HPDE6-E6E7 (cell line): ENCODE measurements around the gene EFCAB6.

Source experiments
- DNase-seq: peaks from one replicate; pipeline ENCODE4 v3.0.0; 2011; ENCODE audit warnings: missing footprints; ENCODE audit errors: extremely low spot score

EFCAB6 gene, protein sequence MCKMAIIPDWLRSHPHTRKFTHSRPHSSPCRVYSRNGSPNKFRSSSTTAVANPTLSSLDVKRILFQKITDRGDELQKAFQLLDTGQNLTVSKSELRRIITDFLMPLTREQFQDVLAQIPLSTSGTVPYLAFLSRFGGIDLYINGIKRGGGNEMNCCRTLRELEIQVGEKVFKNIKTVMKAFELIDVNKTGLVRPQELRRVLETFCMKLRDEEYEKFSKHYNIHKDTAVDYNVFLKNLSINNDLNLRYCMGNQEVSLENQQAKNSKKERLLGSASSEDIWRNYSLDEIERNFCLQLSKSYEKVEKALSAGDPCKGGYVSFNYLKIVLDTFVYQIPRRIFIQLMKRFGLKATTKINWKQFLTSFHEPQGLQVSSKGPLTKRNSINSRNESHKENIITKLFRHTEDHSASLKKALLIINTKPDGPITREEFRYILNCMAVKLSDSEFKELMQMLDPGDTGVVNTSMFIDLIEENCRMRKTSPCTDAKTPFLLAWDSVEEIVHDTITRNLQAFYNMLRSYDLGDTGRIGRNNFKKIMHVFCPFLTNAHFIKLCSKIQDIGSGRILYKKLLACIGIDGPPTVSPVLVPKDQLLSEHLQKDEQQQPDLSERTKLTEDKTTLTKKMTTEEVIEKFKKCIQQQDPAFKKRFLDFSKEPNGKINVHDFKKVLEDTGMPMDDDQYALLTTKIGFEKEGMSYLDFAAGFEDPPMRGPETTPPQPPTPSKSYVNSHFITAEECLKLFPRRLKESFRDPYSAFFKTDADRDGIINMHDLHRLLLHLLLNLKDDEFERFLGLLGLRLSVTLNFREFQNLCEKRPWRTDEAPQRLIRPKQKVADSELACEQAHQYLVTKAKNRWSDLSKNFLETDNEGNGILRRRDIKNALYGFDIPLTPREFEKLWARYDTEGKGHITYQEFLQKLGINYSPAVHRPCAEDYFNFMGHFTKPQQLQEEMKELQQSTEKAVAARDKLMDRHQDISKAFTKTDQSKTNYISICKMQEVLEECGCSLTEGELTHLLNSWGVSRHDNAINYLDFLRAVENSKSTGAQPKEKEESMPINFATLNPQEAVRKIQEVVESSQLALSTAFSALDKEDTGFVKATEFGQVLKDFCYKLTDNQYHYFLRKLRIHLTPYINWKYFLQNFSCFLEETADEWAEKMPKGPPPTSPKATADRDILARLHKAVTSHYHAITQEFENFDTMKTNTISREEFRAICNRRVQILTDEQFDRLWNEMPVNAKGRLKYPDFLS (N-terminal part only)

DNA sequence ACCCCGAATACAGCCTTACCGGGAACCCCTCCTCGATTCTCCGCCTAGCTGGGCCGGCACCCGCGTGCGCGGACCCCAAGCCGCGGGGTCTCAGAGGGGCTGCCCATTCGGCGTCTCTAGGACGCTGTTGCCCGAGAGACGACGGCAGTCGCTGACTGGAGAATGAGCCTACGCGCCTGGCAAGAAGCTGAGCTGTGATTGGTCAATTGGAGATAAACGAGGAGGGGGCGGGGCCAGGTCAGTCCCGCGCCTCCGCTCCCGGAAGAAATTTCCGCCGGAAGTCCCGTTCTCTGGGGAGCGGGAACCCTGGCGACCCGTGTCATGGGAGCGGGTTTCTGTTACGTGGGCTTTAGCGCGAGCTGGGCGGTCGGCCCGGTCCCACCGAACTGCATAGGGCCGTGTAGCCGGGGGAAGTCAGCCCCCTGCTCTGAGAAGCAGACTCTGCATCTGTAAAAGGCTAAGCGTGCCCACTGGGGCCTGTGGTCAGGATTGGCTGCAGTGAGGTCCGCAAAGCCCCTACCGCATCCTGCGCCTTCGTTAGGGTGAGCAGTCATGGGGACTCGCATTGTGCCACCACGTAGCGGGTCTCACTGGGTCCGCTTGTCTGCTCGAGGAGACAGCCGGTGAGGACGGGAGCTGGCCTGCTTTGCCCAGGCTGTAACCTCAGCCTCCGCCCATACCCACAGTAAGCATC, at the start of gene EFCAB6:
Gene EFCAB6 (minus strand): TSS at position 157 of the 694 bp plus-strand sequence. CDS start 29,987 bp downstream, outside the sequence.
- peak; percentile 89 for DNase-seq

DNA sequence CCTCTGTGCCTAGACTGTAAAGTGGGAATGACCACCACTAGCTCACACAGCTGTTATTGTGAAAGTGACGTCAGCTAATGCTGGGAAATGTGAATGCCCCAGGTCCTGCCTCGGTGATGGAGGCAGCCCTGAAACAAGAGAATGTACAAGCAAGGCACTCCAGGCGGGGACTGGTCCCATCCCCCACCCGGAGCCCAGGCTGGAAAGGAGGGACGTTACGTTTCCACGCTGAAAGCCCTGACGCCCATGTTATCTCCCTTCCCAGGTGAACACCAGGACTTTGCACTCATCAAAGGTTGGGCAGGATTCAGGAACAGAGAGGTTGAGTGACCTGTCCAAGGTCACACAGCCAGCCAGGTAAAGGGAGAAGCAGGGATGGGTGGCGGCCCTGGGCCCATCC, 49.4 kb upstream of the EFCAB6 start:
- DNase-seq: no peak

DNA sequence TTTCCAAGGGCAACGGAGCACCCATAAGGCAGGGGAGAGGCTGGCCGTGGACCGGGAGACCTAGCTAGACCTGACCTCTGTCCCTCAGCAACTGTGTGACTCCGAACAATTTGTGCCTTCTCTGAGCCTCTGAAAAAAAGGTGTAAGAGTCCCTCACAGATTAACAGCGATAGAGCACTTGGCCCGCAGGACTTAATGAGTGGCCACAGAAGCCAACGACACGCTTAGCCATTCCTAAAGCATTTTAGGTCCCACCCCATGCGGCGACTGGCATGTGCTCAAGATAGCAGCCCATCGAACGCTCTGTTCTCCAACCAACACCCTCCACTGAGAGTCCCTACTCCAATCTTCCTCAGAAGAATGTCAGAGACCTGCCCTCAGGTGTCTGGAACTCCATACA, 48.7 kb upstream of the EFCAB6 start:
- no peak for DNase-seq

DNA sequence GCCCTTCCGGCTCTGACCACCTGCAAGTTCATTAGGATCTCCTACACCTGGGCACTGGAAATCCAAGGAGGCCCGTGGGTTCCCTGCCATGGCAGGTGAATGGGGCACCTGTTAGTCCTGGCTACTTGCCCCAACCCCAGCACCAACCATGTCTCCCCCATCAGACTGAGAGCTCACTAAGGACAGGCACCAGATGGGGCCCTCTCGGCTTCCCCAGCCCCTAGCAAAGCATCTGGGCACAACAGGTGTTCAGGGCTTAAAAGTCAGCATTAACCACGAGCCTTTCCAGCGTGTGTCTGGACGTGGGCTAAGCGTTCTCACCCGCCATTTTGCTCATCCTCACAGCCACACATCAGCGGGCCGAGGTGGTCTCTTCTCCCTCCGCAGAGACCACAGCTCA, 48.0 kb upstream of the EFCAB6 start:
- DNase-seq: no peak

DNA sequence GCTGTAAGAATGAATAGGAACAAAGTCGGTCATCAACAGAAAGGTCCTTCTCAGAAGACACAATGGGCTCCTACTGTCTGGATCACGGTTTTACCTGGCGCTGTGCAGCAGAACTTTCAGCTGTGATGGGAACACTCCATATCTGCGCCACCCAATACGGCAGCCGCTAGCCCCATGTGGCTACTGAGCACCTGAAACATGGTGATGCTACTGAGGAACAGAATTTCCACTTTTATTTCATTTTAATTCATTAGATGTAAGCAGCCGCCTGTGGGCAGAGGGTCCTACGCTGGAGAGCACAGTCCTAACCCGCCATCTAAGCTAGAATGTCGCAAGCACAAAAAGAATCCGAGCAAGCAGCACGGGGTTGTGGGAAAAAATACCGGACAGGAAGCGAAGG, 47.5 kb upstream of the EFCAB6 start:
- no peak for DNase-seq

DNA sequence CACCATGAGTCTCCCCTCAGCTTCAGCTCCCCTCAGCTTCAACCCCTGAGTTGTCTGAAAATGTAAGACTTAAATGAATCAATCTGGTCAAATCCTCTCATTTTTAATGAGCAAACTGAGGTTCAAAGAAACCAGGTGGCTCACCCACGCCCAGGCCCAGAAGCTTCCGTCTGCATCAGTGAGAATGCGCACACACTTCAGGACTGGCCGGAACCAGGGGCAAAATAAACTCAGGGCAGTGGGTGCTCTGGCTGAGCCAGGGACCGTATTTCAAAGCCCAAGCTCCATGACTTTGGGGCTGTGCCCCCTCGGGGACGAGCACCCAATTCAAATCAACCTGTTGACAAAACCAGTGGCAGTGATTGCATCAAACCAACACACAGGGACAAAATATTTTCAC, 47.1 kb upstream of the EFCAB6 start:
- DNase-seq: no peak

DNA sequence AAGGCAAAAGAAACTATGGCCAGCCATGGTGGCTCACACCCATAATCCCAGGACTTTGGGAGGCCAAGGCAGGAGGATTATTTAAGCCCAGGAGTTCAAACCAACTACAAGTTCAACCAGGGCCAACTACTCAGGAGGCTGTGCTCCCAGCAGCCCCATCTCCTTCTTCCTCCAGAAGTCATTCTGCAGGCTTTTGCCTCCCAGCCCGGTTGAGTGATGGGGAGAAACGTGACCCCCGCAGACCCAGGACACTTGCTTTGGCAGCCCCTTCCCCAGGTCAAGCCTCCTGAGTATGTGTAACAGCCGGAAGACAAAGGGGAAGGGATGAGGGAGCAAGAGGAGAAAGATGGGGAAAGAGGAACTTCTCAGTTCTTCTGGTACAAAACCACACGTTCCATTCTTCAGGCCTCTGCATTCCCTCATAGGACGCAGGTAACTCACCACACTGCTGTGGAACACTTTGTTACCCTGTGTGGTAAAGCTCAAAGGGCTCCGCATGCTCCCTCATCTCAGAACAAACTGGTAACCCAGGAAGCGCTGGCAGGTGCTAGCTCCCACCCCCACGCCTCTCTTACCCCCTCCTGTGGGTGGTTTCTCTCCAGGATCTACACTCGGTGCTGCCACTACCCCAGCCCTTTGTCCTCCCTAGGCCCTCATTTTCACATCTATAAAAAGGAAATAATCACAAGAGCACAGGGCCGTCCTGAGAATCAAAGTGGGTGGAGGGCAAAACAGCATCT, 46.2 kb upstream of the EFCAB6 start:
- no peak for DNase-seq

DNA sequence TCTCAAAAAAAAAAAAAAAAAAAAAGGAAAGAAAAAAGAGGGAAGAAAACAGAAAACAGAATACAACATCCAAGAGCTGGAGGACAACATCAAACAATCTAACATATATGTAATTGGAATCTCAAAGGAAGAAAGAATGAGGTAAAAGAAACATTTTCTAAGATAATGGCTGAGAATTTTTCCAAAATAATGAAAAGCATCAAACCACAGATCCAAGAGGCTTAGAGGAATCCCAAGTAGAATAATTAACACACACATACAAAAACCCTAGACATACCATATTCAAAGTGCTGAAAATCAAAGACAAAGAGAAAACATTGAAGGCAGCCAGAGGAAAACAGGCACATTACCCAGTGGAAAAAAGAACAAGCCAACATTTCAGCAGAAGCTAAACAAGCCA, 45.3 kb upstream of the EFCAB6 start:
- DNase-seq: no peak

DNA sequence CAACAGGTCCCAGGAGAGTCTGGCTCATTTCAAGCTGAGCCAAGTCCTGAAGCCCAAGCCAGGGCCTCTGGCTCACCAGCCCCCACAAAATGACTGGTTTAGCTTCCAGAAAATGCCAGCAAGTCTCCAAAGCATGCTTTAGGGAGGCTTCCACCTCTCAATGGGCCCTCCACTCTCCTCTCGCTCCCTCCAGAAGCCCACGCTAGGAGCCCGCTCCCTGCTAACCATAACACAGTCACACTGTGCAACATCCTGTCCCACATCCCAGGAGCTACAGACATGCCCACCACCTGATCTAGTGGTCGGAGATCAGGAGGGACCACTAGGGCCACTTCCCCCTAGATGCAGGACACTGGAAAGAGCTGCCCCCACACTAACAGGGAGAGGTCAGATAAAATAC, 43.3 kb upstream of the EFCAB6 start:
- no peak for DNase-seq

DNA sequence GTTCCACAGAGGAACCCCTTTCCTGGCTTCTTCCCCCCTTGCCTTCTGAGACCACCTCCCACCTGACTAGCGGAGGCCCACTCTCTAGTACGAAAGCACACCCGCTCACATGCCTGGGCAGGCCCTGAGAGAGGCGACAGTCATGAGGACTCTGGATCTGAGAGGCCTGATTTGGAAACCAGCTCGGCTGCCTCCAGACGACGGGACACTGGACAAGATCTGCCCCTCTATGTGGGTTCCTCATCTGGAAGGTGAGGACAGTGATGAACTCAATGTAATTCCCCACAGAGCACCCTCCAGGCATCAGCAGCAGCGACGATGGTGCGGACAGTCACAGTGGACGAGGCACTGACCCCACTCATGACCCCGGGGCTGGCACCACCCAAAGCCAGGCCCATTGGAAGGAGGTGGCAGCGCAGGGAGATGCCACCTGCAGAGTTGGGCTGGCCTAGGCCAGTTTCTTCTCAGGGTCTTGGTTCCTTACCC, 42.7 kb upstream of the EFCAB6 start:
- no peak for DNase-seq

DNA sequence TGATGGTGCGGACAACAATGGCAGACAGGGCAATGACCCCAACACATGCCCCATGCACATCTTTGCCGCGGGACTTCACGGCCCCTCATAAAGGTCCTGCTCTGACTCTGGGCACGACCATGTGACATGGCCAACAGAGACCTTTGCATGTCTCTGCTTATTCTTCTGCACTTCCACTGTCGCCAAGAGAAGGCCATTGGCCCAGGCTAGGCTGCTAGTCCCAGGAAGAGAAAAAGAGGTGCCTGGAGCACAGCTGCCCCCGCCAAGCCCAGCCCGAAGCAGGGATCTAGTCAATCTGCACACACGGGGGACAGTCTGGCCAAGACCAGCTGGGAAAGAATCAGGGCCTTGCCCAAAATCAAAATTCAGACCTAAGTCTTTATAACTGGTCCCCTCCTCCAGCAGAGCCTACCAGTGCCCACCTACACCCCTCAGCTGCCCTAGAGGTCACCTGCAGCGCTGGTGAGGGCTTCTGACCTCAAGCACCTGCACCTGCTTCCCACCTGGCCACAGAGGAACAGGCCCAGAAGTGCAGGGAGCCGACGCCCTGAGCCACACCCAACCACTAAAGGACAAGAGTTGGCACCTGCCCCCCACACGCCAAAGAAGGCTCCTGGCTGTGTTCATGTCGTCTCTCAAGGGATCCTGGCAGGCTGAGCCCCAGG, 42.1 kb upstream of the EFCAB6 start:
- no peak for DNase-seq

DNA sequence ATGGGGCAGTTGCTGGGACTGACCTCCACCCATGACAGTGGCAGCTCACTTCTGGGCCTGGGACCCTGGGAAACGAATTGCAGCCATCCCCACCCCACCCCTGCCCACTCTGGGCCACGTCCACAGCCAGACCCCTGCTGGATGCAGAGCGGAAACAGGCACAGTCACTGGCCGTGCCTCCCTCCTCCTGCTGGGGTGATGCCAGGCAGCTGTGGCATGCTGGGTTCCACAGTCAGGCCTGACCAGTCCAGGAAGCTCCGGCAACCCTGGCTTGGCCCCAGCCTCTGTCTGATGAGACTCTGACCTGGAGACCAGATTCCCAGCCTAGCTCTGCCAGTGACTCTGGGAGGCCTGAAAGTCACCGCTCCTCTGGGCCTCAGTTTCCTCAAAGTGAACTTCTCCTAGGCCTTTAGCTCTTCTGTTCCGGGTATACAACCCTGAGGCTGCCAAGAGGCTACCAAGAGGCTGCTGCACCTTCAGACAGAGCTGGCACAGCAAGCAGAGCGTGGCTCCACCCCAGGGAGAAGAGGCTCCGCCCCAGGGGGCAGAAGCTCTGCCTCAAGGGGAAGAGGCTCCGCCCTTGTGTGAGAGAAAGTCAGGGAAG, 41.3 kb upstream of the EFCAB6 start:
- no peak for DNase-seq

DNA sequence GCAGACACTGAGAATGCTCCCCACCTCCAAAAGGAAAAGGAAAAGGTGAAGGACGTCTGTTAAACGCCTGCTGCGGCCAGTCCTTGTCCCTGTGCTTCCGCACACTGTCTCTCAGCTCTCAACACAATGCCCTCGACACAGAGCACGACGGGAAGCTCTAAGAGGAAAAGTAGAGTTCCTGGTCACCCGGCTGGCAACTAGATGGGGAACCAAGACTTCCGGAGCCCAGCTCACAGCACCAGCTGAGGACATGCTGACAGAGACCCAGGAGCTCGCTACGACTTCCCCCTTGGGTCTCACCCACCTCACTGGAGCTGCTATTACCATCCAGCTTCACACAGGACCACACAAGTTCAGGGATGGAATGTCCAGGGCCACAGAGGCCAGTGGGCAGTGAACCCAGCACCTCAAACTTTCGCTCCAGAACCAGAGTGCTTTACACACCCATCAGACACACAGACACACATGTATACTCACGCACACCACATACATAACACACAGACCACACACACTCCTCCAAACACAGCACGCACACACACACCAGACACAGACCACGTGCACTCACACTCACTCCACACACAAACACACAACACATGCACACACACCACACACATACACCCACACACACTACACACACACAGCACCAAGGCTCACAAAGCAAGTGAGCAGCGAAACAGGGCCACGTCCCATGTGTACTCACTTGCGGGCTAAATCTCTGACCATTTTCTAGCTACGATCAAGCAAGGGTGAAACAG, 40.6 kb upstream of the EFCAB6 start:
- no peak for DNase-seq

DNA sequence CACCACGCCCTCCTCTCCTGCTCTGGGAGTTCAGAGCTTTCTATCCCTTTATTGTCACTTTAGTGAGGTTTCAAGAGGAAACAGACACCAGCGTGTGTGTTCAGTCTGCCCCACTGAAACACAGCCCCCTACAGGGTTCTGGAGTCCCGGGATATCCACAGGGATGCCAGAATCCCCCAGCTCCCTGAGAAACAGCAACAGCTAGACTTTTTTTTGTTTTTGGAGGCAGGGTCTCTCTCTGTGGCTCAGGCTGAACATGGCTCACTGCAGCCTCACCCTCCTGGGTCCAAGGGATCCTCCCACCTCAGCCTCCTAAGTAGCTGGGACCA, 39.8 kb upstream of the EFCAB6 start:
- DNase-seq: no peak

DNA sequence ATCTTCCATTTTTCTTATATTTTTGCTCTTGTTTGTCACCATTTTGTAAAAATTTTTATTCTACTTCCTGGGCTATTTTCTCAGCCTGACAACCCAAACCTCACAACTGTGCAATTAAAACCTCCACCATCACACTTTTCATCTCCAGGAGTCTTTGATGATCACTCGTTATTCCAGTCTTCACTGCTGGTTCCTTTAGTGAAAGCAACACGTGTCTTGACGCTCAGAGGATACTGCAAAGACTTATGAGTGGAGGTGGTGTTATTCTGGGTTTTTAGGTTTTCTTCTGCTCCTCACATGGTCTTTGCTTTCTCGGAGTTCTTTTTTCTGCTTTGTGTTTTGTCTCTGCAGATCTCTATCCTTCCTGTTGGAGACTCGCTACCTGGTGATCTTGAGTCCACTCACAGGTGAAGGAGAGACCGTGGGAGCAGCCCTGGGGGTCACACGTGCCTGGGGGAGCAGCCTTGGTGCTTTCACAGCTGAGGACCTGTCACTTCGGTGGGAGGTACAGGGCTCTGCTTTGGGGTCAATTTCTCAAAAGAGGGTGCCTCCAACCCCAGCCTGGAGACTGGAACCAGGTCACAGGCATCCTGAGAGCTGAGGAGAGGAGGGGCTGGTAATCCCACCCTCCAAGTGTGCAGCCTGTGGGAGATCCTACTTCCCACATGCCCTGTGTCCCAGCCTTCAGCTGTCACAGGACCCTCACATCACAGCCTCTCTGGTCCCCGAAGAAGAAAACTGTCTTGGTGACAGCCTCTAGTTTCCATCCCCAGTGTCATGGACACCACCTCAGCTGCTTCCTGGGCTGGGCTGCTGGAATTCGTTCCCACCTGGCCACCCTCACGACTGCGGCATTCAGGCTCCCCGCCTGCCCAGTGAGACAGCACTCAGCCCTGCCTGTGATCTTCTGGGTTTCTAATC, 39.2 kb upstream of the EFCAB6 start:
- no peak for DNase-seq

DNA sequence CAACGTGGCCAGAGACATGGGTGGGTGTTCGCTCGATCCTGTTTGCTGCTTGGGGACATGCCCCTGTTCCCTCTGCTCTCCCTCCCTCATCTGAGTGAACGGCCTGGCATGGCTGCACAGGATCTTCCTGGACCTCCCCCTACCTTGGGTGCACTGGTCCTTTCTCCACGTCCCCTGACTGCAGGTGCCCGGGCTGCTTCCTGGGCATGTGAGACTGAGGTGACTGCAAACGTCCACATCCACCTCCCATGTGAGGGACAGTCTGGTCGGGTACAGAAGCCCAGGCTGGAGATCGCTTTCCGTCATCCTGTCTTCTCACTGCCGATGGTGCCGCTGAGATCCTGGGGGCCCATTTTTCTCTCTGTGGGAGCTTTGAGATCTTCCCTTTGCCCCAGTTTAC, 38.4 kb upstream of the EFCAB6 start:
- DNase-seq: no peak

DNA sequence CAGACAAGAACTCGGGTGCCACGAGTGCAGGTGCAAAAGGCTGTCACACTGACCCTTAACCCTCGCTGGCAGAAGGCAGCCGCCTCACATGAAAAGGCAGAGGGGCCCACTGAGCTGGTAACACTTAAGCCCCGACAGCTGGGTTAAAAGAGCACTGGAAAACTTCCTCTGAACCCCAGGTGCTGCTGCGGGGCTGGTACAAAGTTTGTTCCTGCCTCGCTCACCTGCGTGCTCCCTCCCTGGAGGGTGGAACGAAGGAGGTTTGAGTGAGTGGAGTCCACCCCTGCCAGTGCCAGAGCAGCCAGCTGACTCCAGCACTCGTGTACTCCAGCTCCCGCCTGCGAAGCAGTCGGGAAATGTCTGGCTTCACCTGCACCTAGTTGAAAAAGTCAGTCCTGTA, 37.6 kb upstream of the EFCAB6 start:
- no peak for DNase-seq
